LNCaP clone FGC (cell line): ENCODE measurements around the gene ARHGAP11A.

ENCODE experiments used
- DNase-seq: peaks from one replicate; pipeline ENCODE4 v3.0.0-alpha.2; 2011; ENCODE audit warnings: low read depth
- H3K4me3 ChIP-seq: 2 replicates; pipeline ENCODE4 v1.5.1; 2011; ENCODE audit warnings: mild to moderate bottlenecking, low read depth, low read length, control low read depth
- CTCF ChIP-seq: IDR thresholded peaks from 2 replicates; pipeline ENCODE4 v1.5.1; 2012; ENCODE audit warnings: mild to moderate bottlenecking; ENCODE audit not compliant: control insufficient read depth, insufficient read depth; ENCODE audit errors: extremely low read depth

Gene ARHGAP11A

GRCh38 chr15:32651229-32651837, 36.0 kb downstream of the ARHGAP11A start:
- H3K4me3 ChIP-seq = no peak overlapping the region
- no peak for DNase-seq
- peak; percentile 86 for TF ChIP-seq CTCF

GRCh38 chr15:32652178-32652577, 36.9 kb downstream of the ARHGAP11A start:
- DNase-seq = no peak
- TF ChIP-seq CTCF = no peak
- H3K4me3 ChIP-seq = no peak overlapping the region

GRCh38 chr15:32656091-32656490, 40.8 kb downstream of the ARHGAP11A start:
- no peak for DNase-seq
- H3K4me3 ChIP-seq = no peak overlapping the region
- no peak for TF ChIP-seq CTCF

- no peak for DNase-seq
These were observed 41.2 kb downstream of the ARHGAP11A start for GRCh38 chr15:32656496-32656895.

GRCh38 chr15:32657198-32657883, 42.0 kb downstream of the ARHGAP11A start:
- DNase-seq = peak; percentile 87
- peak overlapping the region; percentile 34 for H3K4me3 ChIP-seq
- peak; percentile 56 for TF ChIP-seq CTCF

More at GRCh38 chr15:32656496-32656895, 41.2 kb downstream of the ARHGAP11A start:
- H3K4me3 ChIP-seq = no peak overlapping the region
- no peak for TF ChIP-seq CTCF

- DNase-seq = no peak
- TF ChIP-seq CTCF = no peak
- no peak overlapping the region for H3K4me3 ChIP-seq
These were observed 42.6 kb downstream of the ARHGAP11A start for GRCh38 chr15:32657941-32658340.
